Fibroblast of villous mesenchyme (primary cell): ENCODE measurements around the gene DCUN1D3. TPM values are rescaled to one million over a fixed set of nuclear protein-coding genes. Genes with fewer than 3 reads are reported as not detected.

ENCODE experiments used
- DNase-seq: peaks from one replicate; pipeline ENCODE4 v3.0.0-alpha.2; 2010; ENCODE audit warnings: low read depth
- H3K4me3 ChIP-seq: 2 replicates; pipeline ENCODE4 v1.5.1; 2011; ENCODE audit warnings: low read depth, mild to moderate bottlenecking, low read length
- total RNA-seq: library from RNA; depleted of rRNA; stranded (reverse); fragments of >200 nt; gene quantifications from 2 replicates; pipeline ENCODE4 v1.2.3, GENCODE V29; 2012
- TF ChIP-seq, protein P1 (sequence below): IDR thresholded peaks from 2 replicates; pipeline ENCODE4 v1.5.1; 2012; ENCODE audit warnings: low read depth, mild to moderate bottlenecking, low read length; ENCODE audit not compliant: insufficient read depth

The DCUN1D3 gene
- total RNA-seq, 1 donor, result 52.2 TPM

DNA sequence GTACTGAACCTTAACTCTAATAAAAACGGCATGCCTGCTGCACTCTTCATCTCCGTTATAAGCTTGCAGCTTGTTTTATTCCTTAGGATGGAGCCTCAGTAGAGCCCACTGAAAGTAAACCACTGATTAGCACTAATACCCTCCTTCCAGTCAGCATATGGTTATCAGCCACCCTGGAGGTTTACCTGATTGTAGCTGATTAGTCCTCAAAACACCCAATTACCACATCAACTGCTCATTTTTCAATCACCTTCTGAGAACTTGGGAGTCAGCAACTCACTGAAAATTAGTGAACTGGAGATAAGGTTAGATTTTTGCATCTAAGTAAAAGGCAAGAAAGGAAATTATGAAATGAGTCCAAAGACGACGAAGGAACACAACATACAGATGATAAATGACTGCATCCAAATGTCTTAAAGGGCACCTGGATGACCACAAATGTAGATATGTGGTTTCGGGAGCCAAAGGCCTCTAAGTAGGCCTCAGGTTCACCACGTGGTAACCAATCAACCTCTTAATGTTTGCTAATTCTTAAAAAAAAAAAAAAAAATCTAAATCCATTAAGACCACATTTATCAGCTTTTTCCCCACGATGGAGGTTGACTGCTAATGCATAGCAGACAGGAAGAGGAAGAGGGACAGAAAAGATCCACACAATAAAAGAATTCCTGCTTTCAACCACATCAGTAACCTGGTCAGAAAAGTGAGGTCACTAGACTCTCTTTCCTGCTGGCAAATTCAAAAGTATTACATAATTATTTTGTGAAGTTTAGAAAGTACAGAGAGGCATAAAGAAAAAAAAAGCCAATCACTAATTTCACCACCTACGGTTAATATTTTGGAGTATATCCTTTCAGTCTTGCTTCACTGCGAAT, 28.0 kb downstream of the DCUN1D3 start:
- TF ChIP-seq, protein P1, sequence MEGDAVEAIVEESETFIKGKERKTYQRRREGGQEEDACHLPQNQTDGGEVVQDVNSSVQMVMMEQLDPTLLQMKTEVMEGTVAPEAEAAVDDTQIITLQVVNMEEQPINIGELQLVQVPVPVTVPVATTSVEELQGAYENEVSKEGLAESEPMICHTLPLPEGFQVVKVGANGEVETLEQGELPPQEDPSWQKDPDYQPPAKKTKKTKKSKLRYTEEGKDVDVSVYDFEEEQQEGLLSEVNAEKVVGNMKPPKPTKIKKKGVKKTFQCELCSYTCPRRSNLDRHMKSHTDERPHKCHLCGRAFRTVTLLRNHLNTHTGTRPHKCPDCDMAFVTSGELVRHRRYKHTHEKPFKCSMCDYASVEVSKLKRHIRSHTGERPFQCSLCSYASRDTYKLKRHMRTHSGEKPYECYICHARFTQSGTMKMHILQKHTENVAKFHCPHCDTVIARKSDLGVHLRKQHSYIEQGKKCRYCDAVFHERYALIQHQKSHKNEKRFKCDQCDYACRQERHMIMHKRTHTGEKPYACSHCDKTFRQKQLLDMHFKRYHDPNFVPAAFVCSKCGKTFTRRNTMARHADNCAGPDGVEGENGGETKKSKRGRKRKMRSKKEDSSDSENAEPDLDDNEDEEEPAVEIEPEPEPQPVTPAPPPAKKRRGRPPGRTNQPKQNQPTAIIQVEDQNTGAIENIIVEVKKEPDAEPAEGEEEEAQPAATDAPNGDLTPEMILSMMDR, result no peak
- peak; percentile 69 for DNase-seq
- H3K4me3 ChIP-seq, result no peak overlapping the region

DNA sequence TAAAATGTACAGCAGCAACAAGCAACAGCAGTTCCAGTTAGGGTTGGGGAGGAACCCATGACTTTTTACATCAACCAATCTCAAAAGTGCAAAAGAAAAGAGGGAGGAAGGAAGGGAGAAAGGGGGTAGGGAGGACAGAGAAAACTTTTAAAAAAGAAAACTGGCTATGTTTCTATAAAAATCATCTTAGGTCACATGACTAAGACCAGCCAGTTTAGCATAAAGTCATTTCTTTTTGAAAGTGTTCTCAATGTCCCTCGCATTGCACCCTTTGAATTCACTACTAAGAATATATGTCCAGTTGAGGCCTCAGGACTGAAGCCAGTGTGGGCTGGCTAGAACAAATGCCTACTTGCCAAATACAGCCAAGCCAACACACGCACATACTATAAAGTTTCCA, 28.9 kb downstream of the DCUN1D3 start:
- no peak overlapping the region for H3K4me3 ChIP-seq
- TF ChIP-seq, protein P1, result no peak
- DNase-seq, result no peak

DNA sequence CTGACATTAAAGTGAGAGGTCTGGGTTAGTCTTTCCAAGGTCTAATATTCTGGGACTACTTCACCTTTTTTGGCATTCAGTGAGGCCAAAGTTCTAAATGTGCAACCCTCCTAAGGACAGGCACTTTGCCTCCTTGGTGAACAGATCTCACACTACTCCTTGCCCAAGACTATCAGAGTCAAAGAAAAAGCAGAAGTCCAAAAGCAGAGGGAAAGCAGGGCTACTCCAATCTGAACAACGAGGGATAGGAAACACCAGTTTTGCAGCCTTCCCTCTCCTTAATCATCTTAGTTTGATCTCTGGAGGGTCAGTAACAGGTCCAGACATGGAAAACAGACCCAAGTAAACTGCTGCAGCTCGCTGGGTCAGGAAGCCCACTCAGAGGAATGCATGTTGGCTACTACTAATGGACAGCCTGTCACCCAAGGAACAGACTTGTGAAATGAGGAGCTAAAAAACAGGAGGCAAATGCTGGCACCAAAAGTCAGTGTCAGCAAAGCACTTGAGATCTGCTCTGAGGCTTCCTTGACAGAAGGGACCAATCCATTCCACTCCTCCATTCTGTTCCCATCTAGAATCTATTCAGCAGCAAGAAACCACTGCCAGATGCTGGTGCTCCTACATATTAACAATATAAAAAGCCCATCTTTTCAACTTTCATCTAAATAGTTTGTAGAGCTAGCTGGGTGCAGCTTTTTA, 29.9 kb downstream of the DCUN1D3 start:
- H3K4me3 ChIP-seq, result no peak overlapping the region
- TF ChIP-seq, protein P1, result no peak
- DNase-seq, result no peak

DNA sequence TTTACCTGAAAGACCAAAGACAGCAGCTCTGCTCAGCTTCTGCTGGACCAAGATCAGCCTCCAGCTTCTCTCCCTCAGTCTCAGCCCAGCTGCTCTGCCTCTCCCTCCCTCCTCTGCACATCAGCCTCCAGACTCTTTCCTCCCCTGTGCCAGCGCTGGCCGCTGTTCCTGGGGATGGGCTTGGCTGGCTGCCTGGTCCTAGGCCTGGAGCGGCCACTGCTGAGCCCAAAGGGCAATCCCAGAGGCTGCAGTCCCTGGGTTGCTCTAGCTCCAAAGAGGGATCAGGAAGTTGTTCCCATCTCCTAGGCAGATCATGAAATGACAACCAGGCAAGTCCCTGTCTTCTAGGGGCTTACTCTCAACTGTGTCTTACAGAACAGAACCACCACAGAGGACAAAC, 31.3 kb downstream of the DCUN1D3 start:
- H3K4me3 ChIP-seq, result peak overlapping the region; percentile 11
- TF ChIP-seq, protein P1, result no peak
- peak; percentile 72 for DNase-seq

DNA sequence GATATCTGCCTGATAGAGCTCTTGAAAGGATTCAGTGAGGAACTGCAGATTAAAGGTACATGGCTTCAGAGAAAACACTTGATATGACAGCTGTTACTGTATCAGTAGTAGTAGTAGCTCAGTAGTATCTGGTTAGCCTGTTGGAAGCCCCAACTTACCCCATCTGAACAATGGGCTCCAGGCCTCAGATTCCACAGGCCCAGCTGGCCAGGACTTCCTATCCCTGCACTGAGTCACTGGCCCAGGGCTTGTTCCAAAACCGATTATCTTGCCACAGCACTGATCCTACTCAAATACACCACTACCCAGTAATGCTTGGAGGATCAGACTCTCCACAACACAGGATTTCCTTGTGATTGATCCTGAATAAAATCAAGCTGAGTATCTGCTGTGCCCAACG, 32.6 kb downstream of the DCUN1D3 start:
- TF ChIP-seq, protein P1, result no peak
- no peak overlapping the region for H3K4me3 ChIP-seq
- no peak for DNase-seq

DNA sequence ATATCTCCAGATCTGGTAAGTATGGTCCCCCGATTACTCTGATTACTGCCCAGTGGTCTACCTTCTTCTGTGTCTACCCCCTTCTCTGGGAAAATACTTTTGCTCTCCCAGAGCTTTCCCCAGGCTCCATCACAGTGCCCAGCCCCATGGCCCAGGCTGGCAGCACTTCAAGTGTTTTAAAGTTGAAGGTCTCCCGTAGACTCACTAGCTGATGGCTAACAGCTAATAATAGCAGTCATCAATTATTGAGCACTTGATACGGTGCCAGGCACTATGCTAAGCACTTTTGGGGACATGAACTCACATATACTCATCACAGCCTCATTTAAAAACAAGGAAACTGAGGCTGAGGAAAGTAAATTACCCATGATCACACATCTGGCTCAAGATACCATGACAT, 33.4 kb downstream of the DCUN1D3 start:
- no peak overlapping the region for H3K4me3 ChIP-seq
- TF ChIP-seq, protein P1, result no peak
- no peak for DNase-seq
